ENCODE results near the gene ZNF436.

The ZNF436 gene
- 35.5 to 37.3 reads per million in 2 donors for total RNA-seq

DNA sequence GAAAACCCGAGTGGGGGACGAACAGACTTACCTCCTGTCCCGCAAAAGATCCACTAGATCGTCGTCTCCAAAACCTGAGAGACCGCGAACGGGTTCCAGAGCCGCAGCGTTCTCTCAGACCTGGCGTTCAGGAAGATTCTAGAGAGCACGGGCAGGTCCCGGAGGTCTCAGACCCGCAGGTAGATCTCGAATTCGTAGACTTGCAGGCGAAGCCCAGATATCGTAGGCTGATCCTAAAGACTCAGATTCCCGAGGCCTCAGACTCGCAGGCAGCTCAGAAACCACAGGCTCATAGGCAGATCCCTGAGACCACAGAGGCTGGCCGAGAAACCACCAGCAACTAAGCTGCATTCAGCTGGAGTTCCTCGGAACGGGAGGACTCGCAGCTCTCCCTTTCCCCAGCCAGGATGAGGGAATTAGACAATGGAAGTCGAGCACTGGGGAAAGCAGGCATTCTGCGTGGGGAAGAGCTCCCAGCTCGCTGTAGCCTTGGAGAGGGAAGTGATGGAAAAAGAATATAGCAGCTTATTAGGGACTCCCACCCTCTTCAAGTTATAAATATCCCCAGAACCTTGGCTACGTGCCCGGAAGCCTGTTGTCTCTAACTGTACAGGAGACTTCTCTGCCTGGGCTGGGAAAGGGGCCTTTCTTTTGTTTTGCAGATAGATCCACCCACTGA lies at the start of gene ZNF436:
TSS of gene ZNF436 (minus strand) at position 502 of the 679 bp plus-strand sequence. CDS start 1,831 bp downstream, outside the sequence.
- DNase-seq, result no peak

DNA sequence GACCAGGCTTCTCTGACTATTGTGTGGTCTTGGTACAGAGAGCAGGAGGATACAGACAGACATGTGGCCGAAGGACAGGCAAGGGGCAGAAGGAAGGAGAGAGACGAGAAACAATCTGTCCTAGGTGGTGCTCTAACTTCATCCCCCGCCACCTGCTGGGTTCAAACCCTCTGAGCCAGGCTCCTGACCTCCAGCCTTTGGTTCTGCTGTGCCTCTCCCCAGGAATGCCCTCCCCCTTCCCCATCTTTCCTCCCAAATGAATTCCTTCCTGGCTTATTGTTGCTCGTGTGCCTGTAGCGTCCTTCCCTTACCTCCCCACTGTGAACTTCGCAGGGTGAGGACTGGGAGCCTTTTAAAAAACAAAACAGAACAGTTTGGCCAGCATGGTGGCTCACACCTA lies 49.5 kb upstream of the ZNF436 start:
- no peak for DNase-seq

DNA sequence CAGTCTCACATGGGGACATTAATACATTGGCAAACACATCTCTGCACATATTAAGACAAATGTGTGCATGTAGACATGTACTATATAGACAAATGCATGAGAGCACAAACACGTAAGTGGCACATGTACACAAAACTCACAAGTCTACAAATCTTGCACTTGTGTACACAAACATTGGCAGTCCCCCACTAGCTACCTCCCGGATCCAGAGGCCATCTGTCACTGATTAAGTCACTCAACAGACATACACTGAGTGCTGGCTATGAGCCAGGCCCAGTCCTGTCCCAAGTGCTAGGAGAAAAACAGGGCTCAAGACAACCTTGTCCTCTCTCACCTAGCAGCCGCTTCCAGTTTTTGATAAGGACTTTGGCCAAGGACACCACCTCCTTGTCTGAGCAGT lies 47.9 kb upstream of the ZNF436 start:
- DNase-seq, result no peak

DNA sequence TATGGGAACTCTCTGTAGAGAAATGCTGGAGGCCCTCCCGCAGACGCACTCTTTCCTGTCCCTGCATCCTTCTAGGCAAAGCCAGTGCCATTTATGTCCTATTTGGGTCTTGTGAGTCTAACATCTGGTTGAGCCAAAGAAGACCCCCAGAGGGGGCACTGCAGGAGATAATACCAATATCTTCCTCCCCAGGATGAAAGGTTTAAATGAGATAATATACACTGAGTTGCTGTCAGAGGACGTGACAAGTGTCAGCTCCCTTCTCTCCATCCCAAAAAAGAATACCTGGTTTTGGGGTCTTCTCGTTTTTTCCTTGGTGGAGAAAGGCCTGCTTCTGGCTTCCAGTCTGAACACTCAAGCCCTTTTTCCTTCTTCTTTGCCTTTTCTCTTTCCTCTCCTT lies 47.3 kb upstream of the ZNF436 start:
- no peak for DNase-seq

DNA sequence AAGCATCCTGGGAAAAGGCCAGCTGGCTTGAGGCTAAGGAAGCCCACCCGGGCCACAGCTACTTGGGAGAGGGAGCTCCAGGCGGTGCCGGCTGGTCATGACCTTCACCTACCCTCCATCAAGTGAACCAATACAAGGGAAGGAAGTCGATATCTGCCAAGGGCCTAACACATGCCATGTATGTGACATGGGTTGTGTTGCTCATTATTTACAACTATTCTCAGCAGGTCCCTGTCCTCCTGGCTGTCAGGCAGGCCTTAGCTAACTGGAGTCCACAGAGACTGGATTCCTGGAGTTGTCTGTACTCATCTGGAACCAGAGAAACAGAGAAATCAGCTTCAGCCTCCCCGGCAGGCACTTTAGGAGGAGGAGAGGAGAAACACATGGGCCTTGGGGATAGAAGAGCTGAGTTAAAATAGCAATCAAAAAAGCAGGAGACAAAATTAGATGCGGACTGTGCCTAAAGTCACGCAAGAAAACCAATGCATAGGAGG lies 39.2 kb upstream of the ZNF436 start:
- no peak for DNase-seq

DNA sequence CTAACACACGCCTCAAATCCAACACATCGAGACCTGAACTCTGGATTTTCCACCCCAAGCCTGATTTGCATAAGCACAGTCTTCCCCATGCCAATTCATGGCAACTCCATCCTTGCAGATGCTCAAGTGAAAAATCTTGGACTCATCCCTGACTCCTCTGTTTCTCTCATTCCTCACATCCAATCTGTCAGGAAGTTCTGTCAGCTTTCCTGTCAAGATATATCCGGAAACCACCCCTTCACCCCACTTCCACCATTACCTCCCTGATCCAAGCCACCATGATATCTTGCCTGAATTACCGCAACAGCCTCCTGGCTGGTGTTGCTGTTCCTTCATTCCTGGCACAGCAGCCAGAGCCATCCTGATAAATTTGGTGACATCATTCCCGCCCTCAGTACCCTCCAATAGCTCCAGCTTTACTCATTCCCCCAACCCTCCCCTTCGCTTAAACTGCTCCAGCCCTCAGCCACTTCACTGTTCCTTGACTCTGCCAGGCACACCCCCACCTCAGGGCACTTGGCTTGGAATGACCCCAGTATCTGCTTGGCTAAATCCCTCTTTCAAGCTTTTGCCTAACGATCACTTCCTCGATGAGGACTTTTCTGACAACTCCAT lies 37.5 kb upstream of the ZNF436 start:
- DNase-seq, result no peak

DNA sequence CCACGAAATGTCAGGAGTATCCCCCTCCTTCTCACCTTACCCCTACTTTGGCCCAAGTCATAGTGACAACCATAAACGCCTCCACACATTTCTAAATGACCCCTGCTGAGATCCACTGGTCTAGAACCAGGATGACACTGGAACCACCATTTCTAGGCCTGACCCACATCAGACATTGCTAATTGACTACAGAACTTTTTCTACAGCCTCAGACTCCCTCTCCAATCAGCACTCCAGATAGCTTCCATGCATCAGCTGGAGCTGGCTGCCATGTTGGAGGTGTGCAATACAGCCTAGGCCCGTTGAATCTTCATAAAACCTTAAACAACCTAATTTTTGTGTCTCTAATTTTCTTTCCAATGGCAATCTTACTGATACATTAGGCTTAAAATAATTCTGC lies 36.3 kb upstream of the ZNF436 start:
- DNase-seq, result no peak

DNA sequence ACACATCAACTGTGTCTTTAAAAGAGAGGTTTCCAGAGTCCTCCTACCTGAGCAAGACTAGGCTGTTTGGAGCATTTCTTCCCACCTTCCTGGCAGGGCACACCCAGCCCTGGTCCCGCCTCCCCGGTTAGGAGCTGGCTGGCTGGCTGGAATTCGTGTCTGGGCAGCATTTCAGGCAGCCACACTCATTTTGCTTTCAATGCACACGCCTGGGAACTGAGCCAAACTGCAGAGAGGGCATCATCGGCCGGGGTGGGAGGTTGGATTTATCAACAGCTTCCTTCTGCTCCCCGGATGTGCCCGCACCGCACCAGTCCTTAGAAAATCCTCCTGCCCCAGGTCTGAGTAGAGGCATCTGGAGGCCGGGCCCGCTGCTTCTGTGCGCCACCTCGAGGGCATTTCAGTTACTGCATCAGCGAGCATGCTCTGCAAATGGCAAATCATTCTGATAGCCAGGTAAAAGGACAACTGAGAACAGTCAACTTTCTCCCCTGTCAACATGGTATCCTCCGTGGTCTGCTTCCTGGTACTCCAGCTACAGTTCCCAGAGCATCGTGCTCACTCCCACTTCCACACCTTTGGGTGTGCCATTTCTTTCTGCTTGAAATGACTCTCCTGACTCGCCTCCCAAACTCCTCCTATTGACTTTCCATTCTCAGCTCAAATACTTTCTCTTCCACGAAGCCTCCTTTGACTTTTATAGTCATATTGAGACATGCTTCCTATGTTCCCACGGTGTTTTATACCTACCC lies 34.3 kb upstream of the ZNF436 start:
- DNase-seq, result no peak

DNA sequence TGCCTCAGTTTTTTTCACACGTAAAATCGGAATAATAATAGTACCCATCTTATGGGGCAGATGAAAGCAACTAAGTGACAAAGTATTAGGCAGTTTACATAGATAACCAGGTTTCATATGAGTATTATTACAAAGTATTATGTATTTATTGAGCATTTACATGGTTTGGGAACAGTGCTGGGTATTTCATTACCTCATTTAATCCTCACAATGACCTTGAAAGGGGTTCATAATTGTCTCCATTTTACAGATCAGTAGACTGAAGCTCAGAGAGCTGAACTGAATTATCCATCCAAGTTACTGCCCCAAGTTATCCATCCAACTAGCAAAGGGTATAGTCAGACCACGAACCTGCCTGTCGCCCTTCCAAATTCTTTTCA lies 33.7 kb upstream of the ZNF436 start:
- no peak for DNase-seq

DNA sequence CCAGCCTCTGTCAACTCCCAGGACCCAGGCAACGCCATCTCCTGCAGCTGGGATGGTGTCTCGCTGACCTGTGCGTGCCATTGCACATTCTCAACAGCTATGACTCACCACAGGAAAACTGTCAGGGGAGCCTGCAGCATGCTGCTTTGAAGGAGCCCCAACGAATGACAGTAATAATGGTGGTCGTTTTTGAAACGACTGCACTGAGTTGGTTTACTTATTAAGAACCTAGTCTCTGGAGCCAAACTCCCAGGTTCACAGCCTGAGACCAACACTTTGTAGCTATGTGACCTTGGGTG lies 33.4 kb upstream of the ZNF436 start:
- no peak for DNase-seq

DNA sequence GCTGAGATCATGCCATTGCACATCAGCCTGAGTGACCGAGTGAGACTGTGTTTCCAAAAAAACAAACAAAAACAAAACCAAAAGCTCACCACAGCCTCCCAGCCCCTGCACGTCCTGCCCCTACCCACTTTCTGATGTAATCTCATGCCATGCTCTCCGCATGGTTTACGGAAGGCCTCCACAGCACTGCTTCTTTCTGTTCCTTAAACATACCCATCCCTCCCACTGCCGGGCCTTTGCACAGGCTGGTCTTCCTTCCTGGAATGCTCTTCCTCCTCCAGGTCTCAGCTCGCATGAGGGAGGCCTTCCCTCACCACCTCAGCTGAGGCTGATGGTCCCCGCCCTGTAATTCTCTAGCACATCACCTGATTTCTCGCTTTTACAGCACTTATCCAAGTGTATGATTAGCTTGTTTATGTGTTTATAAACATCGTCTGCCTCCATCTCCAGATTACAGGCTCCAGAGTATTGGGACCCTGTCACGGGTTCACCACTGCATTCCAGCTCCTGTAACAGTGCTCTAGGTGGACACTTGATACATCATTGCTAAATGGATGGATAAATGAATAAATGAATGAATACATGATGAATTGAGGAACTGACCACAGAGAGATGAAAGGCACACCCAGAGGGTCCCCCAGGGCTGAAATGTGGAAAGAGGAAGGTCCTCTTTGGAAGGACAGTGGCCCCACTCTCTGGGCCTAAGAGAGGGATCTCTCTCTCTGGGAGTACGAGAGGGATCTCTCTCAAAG lies 32.8 kb upstream of the ZNF436 start:
- DNase-seq, result no peak

DNA sequence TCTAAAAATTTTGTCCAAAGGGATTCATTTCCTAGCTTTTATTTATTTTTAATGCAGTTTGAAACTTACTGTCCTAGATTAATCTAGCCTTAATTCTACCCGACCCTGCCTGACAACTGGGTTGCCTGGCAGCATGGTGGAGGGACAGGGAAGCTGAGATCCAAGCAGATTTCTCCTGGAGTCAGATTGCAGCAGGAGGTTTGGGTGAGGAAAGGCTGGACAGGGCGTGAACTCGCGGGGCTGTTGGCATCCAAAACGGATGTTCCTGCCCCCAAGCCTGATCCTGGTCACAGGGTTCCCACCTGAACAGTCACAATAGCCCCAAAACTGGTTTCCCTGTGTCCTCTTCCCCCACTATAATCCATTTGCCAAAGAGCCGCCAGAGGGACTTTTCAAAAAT lies 31.7 kb upstream of the ZNF436 start:
- no peak for DNase-seq

DNA sequence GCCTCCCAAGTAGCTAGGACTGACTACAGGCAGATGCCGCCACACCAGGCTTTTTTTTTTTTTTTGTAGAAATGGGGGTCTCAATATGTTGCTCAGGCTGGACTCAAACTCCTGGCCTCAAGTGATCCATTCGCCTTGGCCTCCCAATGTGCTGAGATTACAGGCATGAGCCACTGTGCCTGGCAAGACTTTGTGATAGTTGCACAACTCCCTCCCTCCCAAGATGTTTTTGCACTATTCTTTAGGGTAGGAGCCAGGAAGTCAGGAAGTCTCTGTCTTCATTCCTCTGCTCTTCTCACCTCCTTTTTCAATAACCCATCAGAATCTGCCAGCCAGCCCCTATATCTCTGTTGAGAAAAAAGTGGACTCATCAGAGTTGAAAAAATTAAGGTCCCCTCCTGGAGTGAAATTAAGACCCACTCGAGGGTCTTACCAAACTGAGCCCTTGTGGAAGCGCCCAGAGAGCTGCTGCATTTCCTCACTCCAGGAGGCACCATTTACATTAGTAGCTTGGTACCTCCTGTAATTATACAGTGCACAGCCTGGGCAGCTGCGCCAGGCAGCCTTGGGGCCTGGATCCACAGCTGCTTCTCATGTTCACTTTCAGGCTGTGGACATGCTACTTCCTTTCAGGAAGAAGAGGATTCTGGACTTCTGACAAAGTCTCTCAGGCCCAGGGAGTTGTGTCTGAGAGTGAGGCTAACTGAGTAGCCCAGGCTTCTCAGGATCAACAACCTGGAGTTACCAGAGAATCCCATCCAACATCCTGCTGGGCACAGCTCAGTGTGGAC lies 30.9 kb upstream of the ZNF436 start:
- no peak for DNase-seq

DNA sequence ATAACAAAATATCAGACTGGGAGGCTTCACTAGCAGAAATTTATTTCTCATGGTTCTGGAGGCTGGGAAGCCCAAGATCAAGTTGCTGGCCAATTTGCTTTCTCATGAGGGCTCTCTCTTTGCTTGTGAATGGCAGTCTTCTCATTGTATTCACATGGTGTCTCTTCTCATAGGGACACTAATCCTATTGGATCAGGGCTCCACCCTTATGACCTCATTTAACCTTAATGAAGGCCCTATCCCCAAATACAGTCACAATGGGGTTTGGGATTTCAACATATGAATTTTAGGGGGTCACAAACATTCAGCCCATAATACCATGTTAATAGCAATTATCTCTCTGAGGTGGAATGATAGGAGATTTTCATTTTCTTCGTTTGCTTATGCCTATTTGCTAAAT lies 29.6 kb upstream of the ZNF436 start:
- no peak for DNase-seq

DNA sequence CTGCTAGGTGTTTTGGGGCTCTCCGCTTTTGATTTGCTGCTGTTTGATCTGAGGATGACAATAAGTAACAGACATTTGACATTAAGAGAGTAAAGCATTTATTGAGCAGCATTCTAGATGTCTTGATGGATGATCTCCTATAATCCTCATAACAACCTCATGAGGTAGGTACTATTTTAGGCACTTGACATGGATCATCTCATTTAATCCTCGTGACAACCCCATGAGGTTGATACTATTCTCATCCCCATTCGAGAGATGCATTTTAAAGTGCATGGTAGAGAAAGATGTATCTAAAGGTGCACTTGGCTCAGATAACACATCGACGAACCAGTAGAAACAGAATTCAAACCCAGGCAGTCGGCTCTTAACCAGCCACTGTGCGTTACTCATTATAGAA lies 28.3 kb upstream of the ZNF436 start:
- no peak for DNase-seq

DNA sequence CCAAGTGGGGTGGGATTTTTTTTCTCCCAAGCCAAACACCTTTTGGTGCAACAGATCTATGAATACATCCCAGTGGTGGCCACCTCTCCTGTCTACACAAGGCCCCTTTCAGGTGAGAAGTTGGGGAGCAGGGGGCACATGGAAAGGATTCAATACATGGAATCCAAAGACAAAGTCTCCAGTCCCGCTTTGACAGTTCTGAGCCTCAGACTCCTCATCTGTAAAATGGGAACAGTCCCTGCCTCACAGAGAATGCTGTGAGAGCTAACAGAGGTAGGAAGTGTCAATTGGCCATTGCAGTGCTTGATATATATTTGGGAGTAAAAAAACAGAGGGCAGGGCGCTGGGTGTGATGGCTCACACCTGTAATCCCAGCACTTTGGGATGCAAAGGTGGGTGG lies 26.7 kb upstream of the ZNF436 start:
- no peak for DNase-seq

DNA sequence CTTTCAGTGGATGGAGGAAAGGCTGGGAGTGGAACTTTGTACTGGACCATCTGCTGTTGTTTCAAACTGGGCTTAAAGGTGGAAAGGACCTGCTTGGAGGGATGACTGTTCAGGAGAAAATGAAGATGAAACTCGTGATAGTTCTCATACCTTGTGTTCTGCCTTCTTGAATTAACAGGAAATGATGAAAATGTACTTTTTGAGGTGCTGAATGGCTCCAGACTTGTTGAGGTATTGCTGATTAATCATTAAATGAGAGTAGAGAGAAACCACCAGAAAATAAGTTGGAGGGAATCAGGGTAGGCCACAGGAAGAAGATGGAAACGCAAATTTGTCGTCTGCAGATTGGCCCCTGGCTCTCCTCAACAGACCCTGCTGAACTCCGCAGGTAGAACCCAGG lies 26.2 kb upstream of the ZNF436 start:
- no peak for DNase-seq

DNA sequence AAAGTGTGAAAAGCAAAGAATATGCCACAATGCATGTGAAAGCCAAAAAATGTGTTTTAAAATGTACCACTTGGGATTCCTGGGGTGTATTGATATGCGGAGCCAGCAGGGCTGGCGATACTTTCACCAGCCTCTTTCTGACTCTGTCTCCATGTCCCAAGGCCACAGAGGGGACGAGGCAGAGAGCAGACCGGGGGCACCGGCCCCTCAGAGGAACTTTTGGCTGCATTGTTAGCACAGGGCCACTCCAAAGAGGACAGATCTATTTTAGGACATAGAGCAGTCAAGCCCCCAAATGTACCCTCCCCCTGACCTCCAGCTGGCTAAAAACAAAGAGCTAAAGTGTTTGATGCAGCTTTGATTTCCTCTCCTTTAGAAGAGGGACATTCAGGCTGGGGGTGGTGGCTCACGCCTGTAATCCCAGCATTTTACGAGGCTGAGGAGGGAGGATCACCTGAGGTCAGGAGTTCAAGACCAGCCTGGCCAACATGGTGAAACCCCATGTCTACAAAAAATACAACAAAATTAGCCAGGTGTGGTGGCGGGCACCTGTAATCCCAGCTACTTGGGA lies 25.6 kb upstream of the ZNF436 start:
- DNase-seq, result no peak

DNA sequence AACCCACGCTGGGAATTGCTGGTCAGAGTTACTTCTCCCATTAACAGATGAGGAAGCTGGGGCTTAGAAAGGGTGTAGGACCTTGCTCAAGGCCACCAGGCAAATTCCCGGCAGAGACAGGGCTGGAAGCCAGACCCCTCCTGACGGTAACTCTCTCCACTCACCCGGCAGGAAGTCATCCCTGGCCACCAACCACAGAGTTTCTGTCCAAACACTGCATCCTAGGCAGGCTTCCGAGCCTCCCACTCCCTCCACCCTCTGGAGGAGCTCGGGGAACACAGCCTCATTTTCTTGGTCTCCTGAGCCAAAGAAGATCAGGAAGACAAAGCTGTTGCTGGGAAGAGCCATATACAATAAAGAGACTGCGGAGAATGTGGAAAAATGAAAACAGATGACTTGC lies 25.0 kb upstream of the ZNF436 start:
- no peak for DNase-seq

DNA sequence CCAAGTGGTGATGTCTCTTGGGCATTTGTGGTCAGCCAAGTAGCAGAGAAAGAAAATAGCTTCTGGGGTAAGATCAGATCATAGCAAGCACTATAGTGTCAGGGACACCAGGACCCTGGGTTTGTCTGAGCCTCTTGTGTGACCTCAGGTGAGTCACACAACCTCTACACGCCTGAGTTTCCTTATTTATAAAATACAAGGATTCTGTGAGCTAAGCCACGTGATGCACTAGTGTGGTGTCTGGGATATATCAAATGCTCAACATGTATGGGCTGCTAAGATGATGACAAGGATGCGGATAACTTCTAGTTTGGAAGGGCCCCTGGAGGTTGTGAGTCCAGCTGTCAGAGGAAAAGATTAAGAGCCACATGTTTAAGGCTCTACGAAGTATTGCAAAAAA lies 24.5 kb upstream of the ZNF436 start:
- DNase-seq, result no peak

DNA sequence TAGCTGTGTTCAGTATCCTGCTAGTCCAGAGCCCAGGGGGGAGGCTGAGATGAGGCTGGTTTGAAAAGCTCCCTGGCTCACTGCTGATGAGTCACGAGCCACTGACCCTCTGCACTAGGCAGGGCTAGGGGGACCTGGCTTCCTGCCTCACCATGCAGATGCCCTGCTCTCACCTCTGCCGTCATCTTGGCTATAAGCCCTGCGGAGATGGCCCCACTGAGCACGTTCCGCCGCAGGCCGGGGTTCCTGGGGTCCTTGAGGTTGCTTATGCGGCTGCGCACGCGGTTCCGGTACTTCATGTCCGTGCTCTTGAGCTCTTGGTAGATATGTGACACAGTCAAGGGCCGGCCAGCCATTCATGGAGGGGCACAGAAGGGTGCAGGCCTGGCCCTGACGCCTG lies 24.1 kb upstream of the ZNF436 start:
- DNase-seq, result no peak

DNA sequence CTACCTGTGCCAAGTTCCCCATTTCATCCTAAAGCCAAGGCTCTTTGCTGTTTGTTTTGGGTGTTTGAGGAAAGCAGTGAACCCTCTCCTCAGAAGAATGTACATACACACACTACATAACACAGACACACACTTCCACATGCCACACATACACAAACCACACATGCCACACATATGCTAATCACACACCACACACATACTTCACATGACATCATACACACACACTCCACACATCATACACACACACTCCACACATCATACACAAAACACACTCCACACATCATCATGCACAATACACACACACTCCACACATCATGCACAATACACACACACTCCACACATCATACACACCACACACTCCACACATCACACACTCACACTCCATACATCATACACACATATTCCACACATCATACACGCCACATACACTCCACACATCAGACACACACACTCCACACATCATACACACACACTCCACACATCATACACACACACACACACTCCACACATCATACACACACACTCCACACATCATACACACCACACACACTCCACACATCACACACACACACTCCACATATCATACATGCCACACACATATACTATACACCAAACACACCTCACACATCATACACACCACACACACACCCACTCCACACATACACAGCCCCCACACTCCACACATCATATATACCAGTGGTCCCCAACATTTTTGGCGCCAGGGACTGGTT lies 22.7 kb upstream of the ZNF436 start:
- no peak for DNase-seq

Data from activated gamma-delta T cell (primary cell).